H1 (cell line): Measurements from ENCODE around the gene SLC22A3. TPM values are rescaled to one million over a fixed set of nuclear protein-coding genes. Genes with fewer than 3 reads are reported as not detected.

Source experiments
- CTCF ChIA-PET: fragments of 300-600 bp; sonication (Branson Sonifier 250); formaldehyde crosslinking; loops from one replicate; lab custom pipeline; 2021; ENCODE audit not compliant: partially characterized antibody; lab: Charles Lee
- POLR2A ChIA-PET: fragments of 300-600 bp; sonication (Branson Sonifier 250); formaldehyde crosslinking; loops from one replicate; lab custom pipeline; 2021; ENCODE audit warnings: inconsistent platforms; ENCODE audit not compliant: partially characterized antibody; lab: Charles Lee
- DNase-seq, 2 experiments: peaks; one replicate each; pipeline versions ENCODE4 v3.0.0 to v3.0.0-alpha.2; 2010 to 2022; ENCODE audit warnings: low spot score in 2 of 2, low read depth in 1 of 2, mixed read lengths in 1 of 2
- FAIRE-seq: peaks from 2 replicates; lab custom pipeline; 2011; peaks lifted over from hg19 to GRCh38; lab: Jason Lieb, UNC
- H2AFZ ChIP-seq: 2 replicates; pipeline ENCODE4 v1.8.1; 2012; ENCODE audit warnings: low read length, inconsistent platforms
- H2AK5ac ChIP-seq: 2 replicates; pipeline ENCODE4 v1.6.1; 2013; ENCODE audit warnings: low read depth, low read length
- H2BK120ac ChIP-seq: replicated peaks from 2 replicates; pipeline ENCODE3; 2013; ENCODE audit warnings: low read depth, low read length, inconsistent platforms
- H2BK12ac ChIP-seq: 2 replicates; pipeline ENCODE4 v1.6.1; 2013; ENCODE audit warnings: low read depth, low read length
- H2BK15ac ChIP-seq: 2 replicates; pipeline ENCODE4 v1.6.1; 2013; ENCODE audit warnings: low read length
- H2BK20ac ChIP-seq: 2 replicates; pipeline ENCODE4 v1.6.1; 2013; ENCODE audit warnings: low read length
- H2BK5ac ChIP-seq: 2 replicates; pipeline ENCODE4 v1.6.1; 2013; ENCODE audit warnings: low read depth, low read length
- H3K14ac ChIP-seq: 2 replicates; pipeline ENCODE4 v1.6.1; 2013; ENCODE audit warnings: inconsistent platforms; ENCODE audit not compliant: insufficient read length
- H3K18ac ChIP-seq: 2 replicates; pipeline ENCODE4 v1.6.1; 2013; ENCODE audit warnings: low read length; ENCODE audit errors: extremely low read depth
- H3K23ac ChIP-seq: 2 replicates; pipeline ENCODE4 v1.6.1; 2013; ENCODE audit warnings: inconsistent platforms; ENCODE audit not compliant: insufficient read length
- H3K23me2 ChIP-seq: 2 replicates; pipeline ENCODE4 v1.6.1; 2013; ENCODE audit warnings: low read depth, low read length
- H3K27ac ChIP-seq: 2 replicates; pipeline ENCODE4 v1.6.1; 2011; ENCODE audit warnings: low read depth, low read length, inconsistent platforms
- H3K27me3 ChIP-seq, 4 experiments: replicated peaks in 1 of 4; 1 replicate in 1 of 4; 2 replicates in 3 of 4; pipeline versions ENCODE4 v1.6.1 to v1.8.1; 2011 to 2013; ENCODE audit warnings: low read length in 3 of 4, mild to moderate bottlenecking in 3 of 4, inconsistent platforms in 2 of 4, mixed read lengths in 2 of 4, moderate library complexity in 1 of 4; ENCODE audit not compliant: control insufficient read depth in 3 of 4, insufficient read depth in 3 of 4; ENCODE audit errors: extremely low read depth in 1 of 4
- H3K36me3 ChIP-seq, 4 experiments: 2 replicates each; pipeline versions ENCODE4 v1.6.1 to v1.8.1; 2011 to 2013; ENCODE audit warnings: mild to moderate bottlenecking in 4 of 4, low read length in 3 of 4, moderate library complexity in 2 of 4, control low read depth in 1 of 4, inconsistent platforms in 1 of 4; ENCODE audit not compliant: insufficient read depth in 4 of 4, control insufficient read depth in 2 of 4
- H3K4ac ChIP-seq: replicated peaks from 2 replicates; pipeline ENCODE3; 2013; ENCODE audit warnings: low read length, low read depth, mixed read lengths, inconsistent platforms; ENCODE audit not compliant: insufficient read length
- H3K4me1 ChIP-seq, 4 experiments: replicated peaks in 1 of 4; 1 replicate in 1 of 4; 2 replicates in 3 of 4; pipeline versions ENCODE4 v1.6.1 to v1.8.1; 2011 to 2013; ENCODE audit warnings: low read length in 3 of 4, inconsistent platforms in 2 of 4, mixed read lengths in 1 of 4; ENCODE audit not compliant: insufficient read depth in 4 of 4, control insufficient read depth in 3 of 4
- H3K4me2 ChIP-seq, 2 experiments: 2 replicates each; pipeline versions ENCODE4 v1.6.1 to v1.8.1; 2011 to 2013; ENCODE audit warnings: low read depth in 2 of 2, low read length in 2 of 2, control low read depth in 1 of 2, inconsistent platforms in 1 of 2, mild to moderate bottlenecking in 1 of 2; ENCODE audit not compliant: insufficient read depth in 1 of 2
- H3K4me3 ChIP-seq, 4 experiments: fragments of 200-600, 300-600 bp in 1 of 4; sonication (generic), shearing (Covaris generic), sonication (Bioruptor Twin) in 1 of 4; 2 replicates each; pipeline versions ENCODE4 v1.5.1 to v1.8.1; 2011 to 2016; ENCODE audit warnings: low read length in 4 of 4, low read depth in 3 of 4, control low read depth in 2 of 4, inconsistent platforms in 2 of 4, mild to moderate bottlenecking in 2 of 4, mixed read lengths in 1 of 4, moderate library complexity in 1 of 4; ENCODE audit not compliant: insufficient read depth in 2 of 4; ENCODE audit errors: extremely low read depth in 1 of 4
- H3K56ac ChIP-seq: replicated peaks from 2 replicates; pipeline ENCODE3; 2013; ENCODE audit warnings: low read depth, mild to moderate bottlenecking, mixed read lengths, low read length, inconsistent platforms; ENCODE audit not compliant: insufficient read length
- H3K79me1 ChIP-seq: 2 replicates; pipeline ENCODE4 v1.6.1; 2013; ENCODE audit warnings: low read depth, low read length, control low read depth
- H3K79me2 ChIP-seq, 2 experiments: 2 replicates each; pipeline versions ENCODE4 v1.6.1 to v1.8.1; 2012 to 2013; ENCODE audit warnings: low read length in 2 of 2, mild to moderate bottlenecking in 2 of 2, inconsistent platforms in 1 of 2; ENCODE audit not compliant: insufficient read depth in 2 of 2, control insufficient read depth in 1 of 2
- H3K9ac ChIP-seq, 4 experiments: replicated peaks in 1 of 4; 1 replicate in 1 of 4; 2 replicates in 3 of 4; pipeline versions ENCODE4 v1.6.1 to v1.8.1; 2011 to 2013; ENCODE audit warnings: low read depth in 3 of 4, low read length in 3 of 4, control low read depth in 2 of 4, mild to moderate bottlenecking in 2 of 4, moderate library complexity in 2 of 4, inconsistent platforms in 1 of 4; ENCODE audit errors: extremely low read depth in 1 of 4
- H3K9me3 ChIP-seq, 2 experiments: 2 replicates each; pipeline versions ENCODE4 v1.6.1 to v1.8.1; 2012 to 2013; ENCODE audit warnings: mild to moderate bottlenecking in 2 of 2, moderate library complexity in 2 of 2, control low read depth in 1 of 2, inconsistent platforms in 1 of 2, low read depth in 1 of 2, low read length in 1 of 2, mixed read lengths in 1 of 2; ENCODE audit not compliant: insufficient read depth in 2 of 2
- H4K20me1 ChIP-seq, 2 experiments: replicated peaks in 1 of 2; 2 replicates each; pipeline versions ENCODE3 to v1.8.1; 2011 to 2013; ENCODE audit warnings: inconsistent platforms in 2 of 2, low read length in 2 of 2, mild to moderate bottlenecking in 1 of 2; ENCODE audit not compliant: insufficient read depth in 2 of 2, control insufficient read depth in 1 of 2
- H4K5ac ChIP-seq: 2 replicates; pipeline ENCODE4 v1.6.1; 2013; ENCODE audit warnings: low read length, low read depth, mixed read lengths, inconsistent platforms; ENCODE audit not compliant: insufficient read length
- H4K8ac ChIP-seq: 2 replicates; pipeline ENCODE4 v1.8.0; 2013; ENCODE audit warnings: mild to moderate bottlenecking, moderate library complexity, low read length, inconsistent platforms; ENCODE audit not compliant: insufficient read depth; ENCODE audit errors: extremely low read depth
- H4K91ac ChIP-seq: replicated peaks from 2 replicates; pipeline ENCODE3; 2013; ENCODE audit warnings: low read length, mixed read lengths, inconsistent platforms; ENCODE audit not compliant: insufficient read length
- ASH2L ChIP-seq: fragments of 200-600, 300-600 bp; sonication (generic); IDR thresholded peaks from one replicate; pipeline ENCODE4 v1.7.1; 2017; ENCODE audit warnings: low read length
- BCL11A ChIP-seq, 2 experiments: IDR thresholded peaks; one replicate each; pipeline ENCODE4 v1.6.1; 2011; ENCODE audit warnings: low read depth in 2 of 2, low read length in 2 of 2, mild to moderate bottlenecking in 2 of 2
- JUN ChIP-seq: IDR thresholded peaks from 2 replicates; pipeline ENCODE4 v1.6.1; 2011; ENCODE audit warnings: low read depth, mild to moderate bottlenecking, improper control_type of control experiment, low read length
- MAFK ChIP-seq: IDR thresholded peaks from 2 replicates; pipeline ENCODE4 v1.6.1; 2012; ENCODE audit warnings: low read depth, mild to moderate bottlenecking, improper control_type of control experiment, low read length
- RBBP5 ChIP-seq: IDR thresholded peaks from 2 replicates; pipeline ENCODE4 v1.7.1; 2012; ENCODE audit warnings: low read depth, mild to moderate bottlenecking, inconsistent platforms, low read length, moderate library complexity, borderline replicate concordance
- SIX5 ChIP-seq: IDR thresholded peaks from 2 replicates; pipeline ENCODE4 v1.6.1; 2011; ENCODE audit warnings: mild to moderate bottlenecking, low read depth, low read length
- SP2 ChIP-seq: IDR thresholded peaks from 2 replicates; pipeline ENCODE4 v1.6.1; 2012; ENCODE audit warnings: mild to moderate bottlenecking, low read length, inconsistent platforms
- SUZ12 ChIP-seq: fragments of 200-600 bp; sonication (generic); IDR thresholded peaks from 2 replicates; pipeline ENCODE4 v1.6.1; 2012; ENCODE audit warnings: mild to moderate bottlenecking, inconsistent platforms, low read length, moderate library complexity, mixed read lengths
- TEAD4 ChIP-seq: IDR thresholded peaks from 2 replicates; pipeline ENCODE4 v1.6.1; 2012; ENCODE audit warnings: low read depth, low read length, inconsistent platforms, mixed read lengths
- YY1 ChIP-seq: IDR thresholded peaks from 2 replicates; pipeline ENCODE4 v1.6.1; 2011; ENCODE audit warnings: low read depth, mild to moderate bottlenecking, low read length
- ZNF274 ChIP-seq: IDR thresholded peaks from 2 replicates; pipeline ENCODE4 v1.7.0; 2012; ENCODE audit warnings: low read length, borderline replicate concordance; ENCODE audit errors: extremely low read depth
- WGBS, 2 experiments: shearing (Covaris generic) in 1 of 2; methylation state at CpG; one replicate each; pipeline versions ENCODE4 v1.1.6 to v1.1.7; 2013 to 2015; ENCODE audit warnings: low lambda C conversion rate in 2 of 2, mixed read lengths in 2 of 2, inconsistent platforms in 1 of 2, low coverage in 1 of 2, missing lambda C conversion rate in 1 of 2; ENCODE audit not compliant: insufficient replicate concordance in 2 of 2, insufficient coverage in 1 of 2, insufficient read length in 1 of 2; ENCODE audit errors: extremely low coverage in 1 of 2, missing lambda C conversion rate in 1 of 2; 5-methylcytosine and 5-hydroxymethylcytosine counted together
- polyA plus RNA-seq, 7 experiments: library from polyadenylated mRNA; depleted of rRNA in 3 of 7; stranded (reverse) in 5 of 7; unstranded in 2 of 7; fragments of >200 nt in 5 of 7; fragments of 200-250 nt in 2 of 7; gene quantifications; 1 replicate in 5 of 7; 2 replicates in 1 of 7; 4 replicates in 1 of 7; pipeline versions ENCODE4 v1.2.1 to v1.2.3, GENCODE V29; 2011 to 2013; ENCODE audit warnings: missing spikeins in 2 of 7, mixed read lengths in 2 of 7
- total RNA-seq: library from RNA; stranded (reverse); fragmentation: NEBNext Ultra II Directional; extraction: Animal tissue kit (Norgen Biotek cat#: 25700); gene quantifications from 2 replicates; pipeline ENCODE4 v1.2.1, GENCODE V29; 2021

SLC22A3 gene
- total and polyA plus RNA-seq, 2 of the 8 experiments (the other 6 are each of a cell fraction or from before 2014, with no cell fraction given) = 1.0 to 2.9 TPM

DNA sequence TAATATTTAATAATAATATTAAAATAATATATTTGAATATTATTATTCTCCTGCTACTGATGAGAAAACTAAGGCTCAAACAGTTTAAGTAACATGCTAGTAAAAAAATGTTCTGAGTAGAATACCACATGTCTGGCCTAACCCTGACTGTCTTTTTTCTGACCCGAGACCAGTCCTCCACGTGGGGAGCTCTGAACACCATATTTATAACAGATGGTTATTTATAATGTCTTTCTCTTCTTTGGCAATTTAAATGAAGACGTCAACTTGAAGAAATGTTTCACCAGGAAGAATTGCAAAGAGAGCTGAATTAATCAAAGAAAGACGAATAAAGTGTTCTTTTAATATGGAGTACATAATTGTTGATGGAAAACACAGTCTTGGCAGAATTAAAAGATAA, 82.0 kb downstream of the SLC22A3 start:
- no peak overlapping the region for H3K4ac ChIP-seq
- H2BK20ac ChIP-seq = no peak overlapping the region
- H4K91ac ChIP-seq = no peak overlapping the region
- WGBS, 2 experiments = 86% methylated on average over 4 of the region's 4 CpGs; no CpG with 5 or more reads in 1 of the 2 experiments
- H2AK5ac ChIP-seq = no peak overlapping the region
- H3K23me2 ChIP-seq = peaks cover 1% of the 10 kb centered on the region; the same call in 1 of the 2 replicates
- peaks cover 0 to 11% (median 6%) of the 10 kb centered on the region in 4 experiments; a peak in 5 of 7 replicates for H3K4me1 ChIP-seq
- H3K18ac ChIP-seq = no peak overlapping the region
- no peaks in the 10 kb centered on the region for H3K79me2 ChIP-seq
- DNase-seq (no peak), FAIRE-seq (no peak)
- no peak overlapping the region for H3K14ac ChIP-seq
- H3K9ac ChIP-seq = no peak overlapping the region
- H2BK15ac ChIP-seq = no peak overlapping the region
- H3K79me1 ChIP-seq = no peaks in the 10 kb centered on the region
- H3K56ac ChIP-seq = no peak overlapping the region
- no peak overlapping the region for H2AFZ ChIP-seq
- H2BK120ac ChIP-seq = no peak overlapping the region
- no peak overlapping the region for H3K27ac ChIP-seq
- H3K4me3 ChIP-seq = no peak overlapping the region
- no peak overlapping the region for H2BK5ac ChIP-seq
- no peak overlapping the region; a peak in 1 of 4 replicates for H3K4me2 ChIP-seq
- H4K20me1 ChIP-seq = no peaks in the 10 kb centered on the region
- H3K27me3 ChIP-seq = no peaks in the 10 kb centered on the region
- H3K9me3 ChIP-seq = no peaks in the 10 kb centered on the region
- ChIA-PET CTCF (interaction anchor here (1.4 kb wide), 1 partner anchor 133 kb away, joined by 3 read pairs; no protein-coding TSS in a partner anchor), POLR2A (no interaction called here)
- no peak overlapping the region for H4K8ac ChIP-seq
- TF ChIP-seq SP2 (no peak), JUN (no peak), YY1 (no peak), ASH2L (no peak), RBBP5 (no peak), MAFK (no peak), BCL11A (IDR thresholded peaks at IDR 0.05; ENCODE audit: low read depth in 2 of 2, low read length in 2 of 2) (no peak), ZNF274 (no peak), SIX5 (no peak), SUZ12 (no peak), TEAD4 (no peak)
- H3K23ac ChIP-seq = no peak overlapping the region
- no peaks in the 10 kb centered on the region for H3K36me3 ChIP-seq
- H4K5ac ChIP-seq = no peak overlapping the region
- no peak overlapping the region for H2BK12ac ChIP-seq
